Smooth muscle cell (in vitro differentiated cells): ENCODE data around the gene SMCO1. TPM values are rescaled to one million over a fixed set of nuclear protein-coding genes. Genes with fewer than 3 reads are reported as not detected.

Experiments used
- DNase-seq: peaks from one replicate; lab custom pipeline; 2025; ENCODE audit not compliant: unreplicated experiment; lab: John Stamatoyannopoulos, UW
- H2AFZ ChIP-seq: fragments of 200-600 bp; sonication (generic); 2 replicates; pipeline ENCODE4 v1.6.0; 2016; ENCODE audit warnings: antibody characterized with exemption, low read depth, mild to moderate bottlenecking
- H3F3A ChIP-seq: fragments of 200-600 bp; sonication (generic); 2 replicates; pipeline ENCODE4 v1.6.0; 2017; ENCODE audit warnings: antibody characterized with exemption, low read depth
- H3K27ac ChIP-seq: fragments of 200-600 bp; sonication (generic); 2 replicates; pipeline ENCODE4 v1.5.1; 2016; ENCODE audit warnings: low read depth, mild to moderate bottlenecking
- H3K27me3 ChIP-seq: fragments of 200-600 bp; sonication (generic); 2 replicates; pipeline ENCODE4 v1.6.1; 2016; ENCODE audit warnings: low read depth, mild to moderate bottlenecking
- H3K36me3 ChIP-seq: fragments of 200-600 bp; sonication (generic); 2 replicates; pipeline ENCODE4 v1.5.1; 2016; ENCODE audit warnings: low read depth
- H3K4me1 ChIP-seq: fragments of 200-600 bp; sonication (generic); 2 replicates; pipeline ENCODE4 v1.5.1; 2016; ENCODE audit warnings: low read depth
- H3K4me2 ChIP-seq: fragments of 200-600 bp; sonication (generic); 2 replicates; pipeline ENCODE4 v1.6.0; 2016; ENCODE audit warnings: mild to moderate bottlenecking
- H3K4me3 ChIP-seq: fragments of 200-600 bp; sonication (generic); 2 replicates; pipeline ENCODE4 v1.5.1; 2016; ENCODE audit warnings: mild to moderate bottlenecking
- H3K79me2 ChIP-seq: fragments of 200-600 bp; sonication (generic); 2 replicates; pipeline ENCODE4 v1.6.0; 2016; ENCODE audit warnings: low read depth, mild to moderate bottlenecking
- H3K9ac ChIP-seq: fragments of 200-600 bp; sonication (generic); 2 replicates; pipeline ENCODE4 v1.6.0; 2016; ENCODE audit warnings: low read depth
- H3K9me3 ChIP-seq: fragments of 200-600 bp; sonication (generic); replicated peaks from 2 replicates; pipeline ENCODE4 v1.5.1; 2016; ENCODE audit warnings: low read depth
- H4K20me1 ChIP-seq: fragments of 200-600 bp; sonication (generic); 2 replicates; pipeline ENCODE4 v1.6.0; 2016; ENCODE audit warnings: low read depth
- CTCF ChIP-seq: fragments of 200-600 bp; sonication (generic); IDR thresholded peaks from 2 replicates; pipeline ENCODE4 v1.5.1; 2017; ENCODE audit warnings: borderline replicate concordance, mild to moderate bottlenecking, antibody characterized with exemption; ENCODE audit not compliant: insufficient read depth, poor library complexity, severe bottlenecking
- WGBS: methylation state at CpG from one replicate; pipeline ENCODE4 v1.1.7; 2016; ENCODE audit warnings: low lambda C conversion rate; 5-methylcytosine and 5-hydroxymethylcytosine counted together
- polyA plus RNA-seq: library from polyadenylated mRNA; unstranded; fragments of >200 nt; fragmentation: Nextera tagmentation; extraction: Ambion mirVana; gene quantifications from 2 replicates; pipeline ENCODE4 v1.2.1, GENCODE V29; 2016
- total RNA-seq: library from RNA; depleted of rRNA; stranded (reverse); fragments of >200 nt; gene quantifications from 2 replicates; pipeline ENCODE4 v1.2.3, GENCODE V29; 2014

Gene SMCO1
- total and polyA plus RNA-seq, 2 experiments from 2014 or later = not detected

GRCh38 chr3:196499061-196499460 lies 16.1 kb downstream of the SMCO1 start:
- no peak for TF ChIP-seq CTCF
- Histone ChIP-seq H4K20me1 (peaks cover 69% of the 10 kb centered on the region), H3K4me3 (no peak overlapping the region), H3K4me2 (peak overlapping the region; percentile 89), H3K79me2 (peaks cover 82% of the 10 kb centered on the region), H3K27me3 (no peaks in the 10 kb centered on the region), H3K4me1 (peaks cover 6% of the 10 kb centered on the region), H3K9me3 (no peaks in the 10 kb centered on the region), H3F3A (peaks cover 6% of the 10 kb centered on the region), H2AFZ (no peak overlapping the region), H3K36me3 (peaks cover 3% of the 10 kb centered on the region), H3K27ac (peak overlapping the region; percentile 97), H3K9ac (peak overlapping the region; percentile 64)
- DNase-seq = no peak
- WGBS = 27% methylated on average over 5 of the region's 5 CpGs

GRCh38 chr3:196498297-196498696 lies 16.8 kb downstream of the SMCO1 start:
- Histone ChIP-seq H3K79me2 (peaks cover 89% of the 10 kb centered on the region), H3K4me3 (no peak overlapping the region), H3K36me3 (peaks cover 3% of the 10 kb centered on the region), H3F3A (peaks cover 5% of the 10 kb centered on the region), H2AFZ (no peak overlapping the region), H3K9ac (no peak overlapping the region), H3K27me3 (no peaks in the 10 kb centered on the region), H3K9me3 (no peaks in the 10 kb centered on the region), H4K20me1 (peaks cover 77% of the 10 kb centered on the region), H3K4me2 (peak overlapping the region; percentile 89), H3K27ac (peak overlapping the region; percentile 97), H3K4me1 (peaks cover 6% of the 10 kb centered on the region)
- DNase-seq = no peak
- WGBS = 98% methylated on average over 8 of the region's 8 CpGs
- TF ChIP-seq CTCF = no peak

- no peaks in the 10 kb centered on the region for H3K9me3 ChIP-seq
- H4K20me1 ChIP-seq = peaks cover 92% of the 10 kb centered on the region
- peaks cover 3% of the 10 kb centered on the region for H3K36me3 ChIP-seq
- WGBS = 83% methylated on average over 4 of the region's 4 CpGs
- H3K27me3 ChIP-seq = no peaks in the 10 kb centered on the region
- no peak for TF ChIP-seq CTCF
- DNase-seq = no peak
- H3F3A ChIP-seq = no peaks in the 10 kb centered on the region
- H3K4me3 ChIP-seq = no peak overlapping the region
- no peak overlapping the region for H3K4me2 ChIP-seq
- peaks cover 99% of the 10 kb centered on the region for H3K79me2 ChIP-seq
- H3K27ac ChIP-seq = no peak overlapping the region
- H2AFZ ChIP-seq = no peak overlapping the region
- H3K4me1 ChIP-seq = peaks cover 6% of the 10 kb centered on the region
- no peak overlapping the region for H3K9ac ChIP-seq
These were observed 19.0 kb downstream of the SMCO1 start for GRCh38 chr3:196496183-196496582.

GRCh38 chr3:196493292-196493691 lies 21.9 kb downstream of the SMCO1 start:
- Histone ChIP-seq H3K4me2 (no peak overlapping the region), H3K4me1 (no peaks in the 10 kb centered on the region), H3K4me3 (no peak overlapping the region), H3K36me3 (peaks cover 3% of the 10 kb centered on the region), H3K9me3 (no peaks in the 10 kb centered on the region), H3K9ac (no peak overlapping the region), H3K27ac (no peak overlapping the region), H4K20me1 (peaks cover 99% of the 10 kb centered on the region), H3K27me3 (no peaks in the 10 kb centered on the region), H3K79me2 (peaks cover 100% of the 10 kb centered on the region), H3F3A (no peaks in the 10 kb centered on the region), H2AFZ (no peak overlapping the region)
- no peak for DNase-seq
- TF ChIP-seq CTCF = no peak
- over 99% methylated on average over 7 of the region's 7 CpGs for WGBS
